ENCODE data around the gene CLN3.
"Not testable (repeated sequence)": the region's sequence is repeated elsewhere in the genome, so short reads cannot be mapped to it uniquely, and the experiment has no call there.

CLN3 gene

DNA sequence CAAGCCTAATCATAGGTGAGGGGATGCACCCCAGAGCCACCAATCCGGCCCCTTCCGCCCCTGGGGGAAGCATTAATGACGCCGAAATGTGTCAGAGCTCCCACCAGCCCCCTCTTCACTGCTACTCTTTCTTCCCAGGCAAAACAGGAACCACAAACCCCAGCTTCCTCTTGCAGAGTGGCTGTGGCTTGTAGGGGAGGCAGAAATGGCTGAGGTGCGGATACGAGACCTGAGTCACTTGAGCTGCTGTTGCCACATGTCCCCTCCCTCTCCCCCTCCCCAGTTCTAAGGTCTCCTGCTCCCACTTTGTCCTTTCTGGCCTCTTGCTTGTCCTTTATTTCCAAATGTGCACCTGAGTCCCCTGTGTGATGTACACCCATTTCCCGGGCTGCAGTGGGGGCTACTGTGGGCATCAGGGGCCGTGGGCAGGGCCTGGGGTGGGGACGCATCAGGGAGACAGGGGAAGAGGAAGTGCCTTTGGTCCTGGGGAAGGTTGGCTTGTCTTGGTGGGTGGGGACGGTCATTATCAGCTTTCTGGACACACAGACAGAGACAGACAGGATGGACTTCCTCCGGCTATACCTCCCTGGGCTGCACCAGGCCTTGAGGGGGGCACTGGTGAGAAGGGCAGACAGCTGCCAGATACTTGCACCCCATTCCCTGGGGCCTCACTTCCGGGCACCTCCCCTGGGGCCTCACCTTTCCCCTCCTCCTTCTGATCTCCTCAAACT lies 2.4 kb upstream of the CLN3 start, which contains the start of gene APOBR:
APOBR (plus strand) TSS at position 523 of the 731 bp plus-strand sequence; CDS start at position 562, 39 bp downstream.
- DNase-seq = no peak

DNA sequence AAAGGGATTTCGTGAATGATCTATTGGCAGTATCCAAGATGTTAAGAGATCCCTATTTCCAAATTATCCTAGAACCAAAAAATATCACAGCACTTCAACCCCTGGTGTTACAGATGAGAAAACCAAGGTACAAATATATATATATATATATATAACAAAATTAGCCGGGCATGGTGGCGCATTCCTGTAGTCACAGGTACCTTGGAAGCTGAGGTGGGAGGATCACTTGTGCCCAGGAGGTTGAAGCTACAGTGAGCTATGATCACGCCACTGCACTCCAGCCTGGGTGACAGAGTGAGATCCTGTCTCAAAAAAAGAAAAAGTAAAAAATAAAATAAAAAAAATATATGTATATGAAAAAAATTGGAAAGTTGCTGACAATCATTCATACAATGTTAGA lies 637 bp upstream of the CLN3 start:
- no peak for DNase-seq

DNA sequence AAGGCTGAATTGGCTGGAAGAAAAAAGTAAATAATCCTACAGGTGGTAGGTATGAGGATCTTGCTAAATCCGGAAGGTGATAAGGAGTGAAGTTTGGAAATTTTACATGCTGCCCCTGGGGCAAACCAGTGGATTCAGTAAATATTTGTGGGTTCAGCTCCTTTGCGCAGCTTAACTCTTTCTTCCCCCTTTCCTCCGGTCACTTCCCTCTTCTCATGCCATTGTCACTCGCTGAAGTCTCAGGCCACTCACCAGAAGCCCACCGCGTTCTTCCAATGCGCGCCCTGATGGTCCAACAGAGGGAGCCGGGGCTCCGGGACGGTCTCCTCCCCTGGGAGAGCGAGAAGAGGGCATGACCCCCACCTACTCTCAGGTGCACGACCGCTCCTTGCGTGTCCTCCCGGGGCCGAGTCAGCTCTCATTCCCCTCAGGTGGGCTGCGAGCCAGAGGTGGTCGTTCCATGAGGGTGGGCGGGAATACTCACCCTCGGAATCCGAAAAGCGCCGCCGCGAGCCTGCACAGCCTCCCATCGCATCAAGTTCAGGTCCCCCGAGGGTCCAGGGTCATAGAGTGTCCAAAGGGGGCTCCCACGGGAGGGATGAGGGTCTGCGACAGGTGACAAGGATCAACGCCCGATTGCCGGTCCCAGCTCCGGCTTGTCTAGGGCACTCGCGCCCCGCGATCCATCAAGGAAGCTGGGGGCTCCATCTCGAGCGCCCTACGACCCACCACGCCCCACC lies 474 bp downstream of the CLN3 start:
- no peak for DNase-seq

DNA sequence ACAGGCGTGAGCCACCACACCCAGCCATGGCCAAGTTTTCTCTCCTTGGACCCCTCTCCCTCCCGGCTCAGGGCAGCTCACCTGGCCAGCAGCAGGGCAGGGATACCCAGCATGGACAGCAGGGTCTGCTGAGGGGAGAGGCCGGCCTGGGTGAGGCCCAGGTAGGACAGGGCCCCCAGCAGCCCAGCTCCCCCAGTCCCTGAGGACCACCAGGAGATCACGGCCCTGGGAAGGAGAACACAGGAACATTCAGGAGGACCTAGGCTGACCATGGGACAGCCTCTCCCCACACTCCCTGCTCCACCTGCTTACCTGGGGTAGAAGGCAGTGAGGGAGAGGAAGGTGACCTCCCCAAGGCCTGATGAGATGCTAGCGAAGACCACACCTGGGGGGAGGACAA lies 5.6 kb downstream of the CLN3 start:
- DNase-seq = no peak

DNA sequence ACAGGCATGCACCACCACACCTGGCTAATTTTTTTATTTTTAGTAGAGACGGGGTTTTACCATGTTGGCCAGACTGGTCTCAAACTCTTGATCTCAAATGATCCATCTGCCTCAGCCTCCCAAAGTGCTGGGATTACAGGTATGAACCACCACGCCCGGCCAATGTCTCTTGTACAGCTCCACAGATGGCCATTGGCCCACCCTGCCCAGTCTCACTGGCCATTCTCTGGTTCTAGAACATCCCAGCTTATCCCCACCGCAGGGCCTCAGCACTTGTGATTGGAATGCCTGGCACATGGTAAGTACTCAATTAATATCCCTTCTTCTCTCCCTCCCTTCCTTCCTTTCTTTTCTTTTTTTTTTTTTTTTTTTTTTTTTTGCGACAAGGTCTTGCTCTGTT lies 8.5 kb downstream of the CLN3 start:
- not testable (repeated sequence) for DNase-seq

DNA sequence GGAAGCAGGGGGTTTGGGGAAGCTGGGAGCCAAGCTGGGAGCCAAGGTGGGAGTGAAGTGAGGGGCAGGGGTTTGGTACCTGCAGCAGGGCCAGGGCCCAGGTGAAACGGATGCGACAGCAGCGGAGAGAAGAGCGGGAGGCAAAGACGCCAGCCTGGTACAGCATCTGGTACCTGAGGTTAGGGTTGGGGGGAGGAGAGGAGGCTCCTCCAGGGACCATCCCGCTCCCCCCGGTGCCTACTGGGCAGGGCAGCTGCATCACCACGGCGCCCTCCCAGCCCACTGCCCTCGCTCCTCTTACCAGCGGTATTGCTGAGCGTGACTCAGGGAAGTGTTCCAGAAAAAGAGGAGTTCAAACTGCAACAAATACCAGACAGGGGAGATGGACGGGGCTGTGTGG lies 9.8 kb downstream of the CLN3 start:
- DNase-seq = no peak

DNA sequence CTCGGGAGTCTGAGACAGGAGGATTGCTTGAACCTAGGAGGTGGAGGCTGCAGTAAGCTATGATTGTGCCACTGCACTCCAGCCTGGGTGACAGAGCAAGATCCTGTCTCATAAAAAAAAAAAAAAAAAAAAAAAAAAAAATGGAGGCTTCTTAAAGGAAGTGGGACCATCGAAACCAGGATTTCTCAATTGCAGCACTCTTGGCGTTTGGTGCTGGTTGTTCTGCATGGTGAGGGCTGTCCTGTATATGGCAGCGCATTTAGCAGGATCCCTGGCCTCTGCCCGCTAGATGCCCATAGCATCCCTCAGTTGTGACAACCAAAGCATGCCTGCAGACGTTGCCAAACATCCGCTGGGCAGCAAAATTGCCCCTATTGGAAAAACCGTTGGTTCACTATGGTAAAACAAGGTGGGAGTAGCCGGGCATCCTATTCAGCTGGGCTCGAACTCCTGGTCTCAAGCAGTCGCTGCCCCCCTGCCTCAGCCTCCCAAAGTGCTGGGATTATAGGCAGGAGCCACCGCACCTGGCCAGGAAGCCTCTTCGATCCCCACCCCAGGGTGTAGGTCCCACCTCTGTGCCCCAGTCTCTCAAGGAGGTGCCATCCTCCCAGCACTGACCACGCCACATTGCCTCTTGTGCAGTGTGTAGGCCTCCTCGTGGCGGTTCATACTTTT lies 13.2 kb downstream of the CLN3 start:
- DNase-seq = no peak

DNA sequence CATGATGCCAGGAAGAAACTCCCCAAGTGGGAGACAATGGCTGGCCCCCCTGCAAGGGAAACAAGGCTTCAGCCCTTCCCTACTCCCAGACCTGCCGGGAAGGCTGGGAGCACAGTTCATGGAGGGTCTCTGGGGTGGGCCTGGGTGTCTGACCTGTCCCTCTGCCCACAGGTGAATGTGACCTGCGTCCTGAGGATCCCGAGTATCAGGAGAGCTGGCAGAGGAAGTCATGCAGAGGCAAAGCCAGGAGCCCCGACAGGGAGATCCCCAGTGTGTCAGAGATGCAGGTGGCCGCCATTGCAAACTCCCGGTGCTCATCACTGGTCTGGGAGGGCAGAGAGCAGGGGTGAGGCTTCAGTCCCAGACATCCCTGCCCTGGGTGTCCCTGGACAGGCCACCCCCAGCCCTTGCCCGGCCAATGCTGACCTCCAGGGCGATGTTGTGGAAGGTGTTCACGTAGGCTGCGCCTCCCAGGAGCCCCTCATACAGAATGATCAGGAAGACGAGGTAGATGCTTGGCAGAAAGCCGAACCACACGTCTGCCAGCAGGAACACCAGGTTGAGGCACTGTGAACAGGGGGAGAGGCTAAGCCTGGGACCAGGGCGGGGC lies 14.5 kb downstream of the CLN3 start:
- no peak for DNase-seq

DNA sequence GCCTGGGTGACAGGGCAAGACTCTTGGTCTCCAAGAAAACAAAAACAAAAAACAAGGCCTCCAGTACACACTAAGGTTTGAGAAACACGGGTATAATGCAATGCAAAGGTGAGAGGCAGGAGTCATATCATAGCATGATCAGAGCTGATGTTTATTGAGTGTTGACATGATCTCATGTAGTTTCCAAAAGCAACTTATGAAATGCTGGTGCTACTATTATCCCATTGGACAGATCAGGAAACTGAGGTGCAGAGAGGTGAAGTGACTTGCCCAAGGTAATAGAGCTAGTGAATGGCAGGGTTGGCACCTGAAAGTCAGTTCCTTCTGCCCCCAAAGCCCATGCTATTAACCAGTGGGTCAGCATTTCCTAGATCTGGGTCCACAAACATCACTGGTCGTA lies 16.7 kb downstream of the CLN3 start:
- DNase-seq = no peak

DNA sequence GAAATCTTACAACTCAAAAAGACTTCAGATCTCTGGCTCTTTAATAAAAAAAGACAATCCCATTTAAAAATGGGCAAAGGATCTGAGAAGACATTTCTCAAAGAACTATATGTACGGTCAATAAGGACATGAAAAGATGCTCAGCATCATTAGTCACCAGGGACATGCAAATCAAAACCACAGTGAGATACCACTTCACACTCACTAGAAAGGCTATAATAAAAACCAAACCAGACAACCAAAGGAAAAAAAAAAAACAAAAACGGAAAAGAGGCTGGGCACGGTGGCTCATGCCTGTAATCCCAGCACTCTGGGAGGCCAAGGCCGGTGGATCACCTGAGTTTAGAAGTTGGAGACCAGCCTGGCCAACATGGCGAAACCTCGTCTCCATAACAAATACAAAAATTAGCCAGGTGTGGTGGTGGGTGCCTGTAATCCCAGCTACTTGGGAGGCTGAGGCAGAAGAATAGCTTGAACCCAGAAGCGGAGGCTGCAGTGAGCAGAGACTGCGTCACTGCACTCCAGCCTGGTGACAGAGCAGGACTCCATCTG lies 18.1 kb downstream of the CLN3 start:
- DNase-seq = no peak

DNA sequence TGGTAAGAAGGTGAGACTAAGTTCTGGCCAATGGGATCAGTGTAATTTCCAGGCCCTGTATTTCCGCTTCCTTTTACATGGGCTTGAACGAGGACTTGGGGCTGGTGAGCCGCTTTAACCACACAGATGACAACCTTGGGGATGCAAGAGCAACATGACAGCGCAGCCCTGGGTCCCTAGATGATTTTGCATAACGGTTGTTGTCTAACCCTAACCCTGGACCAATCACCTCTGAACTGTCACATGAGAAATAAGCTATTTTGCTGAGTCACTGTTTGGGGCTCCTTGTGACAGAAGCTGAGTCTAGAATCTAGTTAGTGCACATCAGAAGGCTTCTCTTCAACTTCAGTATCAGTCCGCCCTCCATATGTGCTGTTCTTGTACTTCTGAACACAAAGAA lies 44.8 kb downstream of the CLN3 start:
- DNase-seq = not testable (repeated sequence)

DNA sequence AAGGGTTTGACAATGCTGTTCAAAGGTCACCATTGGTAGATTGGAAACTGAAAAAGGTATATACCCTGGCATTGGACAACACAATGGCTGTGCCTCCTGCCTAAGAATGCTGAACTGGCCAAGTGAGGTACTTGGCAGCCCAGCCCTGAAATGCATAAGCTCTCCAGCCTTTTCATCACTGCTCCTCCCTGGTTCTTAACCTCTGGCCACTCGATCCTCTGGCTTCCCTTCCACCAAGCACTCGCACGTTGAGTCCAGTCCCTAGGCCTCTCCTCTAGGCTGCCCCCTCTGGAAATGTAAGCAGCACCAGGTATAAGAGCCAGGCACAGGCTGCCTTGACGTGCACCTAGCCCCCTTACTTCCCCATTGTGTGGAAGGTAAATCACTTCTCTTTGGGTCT lies 45.5 kb downstream of the CLN3 start:
- not testable (repeated sequence) for DNase-seq

DNA sequence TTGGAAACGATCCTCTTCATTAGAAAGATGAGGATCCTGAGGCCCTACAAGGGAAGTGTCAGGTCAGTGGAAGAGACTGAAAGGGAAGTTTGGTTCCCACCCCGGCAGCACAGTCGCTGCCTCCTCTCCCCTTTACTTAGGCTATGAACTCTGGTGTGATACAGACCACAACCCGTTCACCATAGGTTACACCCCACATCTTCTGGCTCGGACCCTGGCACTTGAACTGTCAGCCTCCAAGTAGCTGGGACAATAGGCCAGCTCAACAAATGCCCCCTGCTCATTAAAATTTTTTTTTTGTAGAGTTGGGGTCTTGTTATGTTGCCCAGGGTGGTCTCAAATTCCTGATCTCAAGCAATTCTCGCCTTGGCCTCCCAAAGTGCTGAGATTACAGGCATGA lies 47.9 kb downstream of the CLN3 start:
- not testable (repeated sequence) for DNase-seq

DNA sequence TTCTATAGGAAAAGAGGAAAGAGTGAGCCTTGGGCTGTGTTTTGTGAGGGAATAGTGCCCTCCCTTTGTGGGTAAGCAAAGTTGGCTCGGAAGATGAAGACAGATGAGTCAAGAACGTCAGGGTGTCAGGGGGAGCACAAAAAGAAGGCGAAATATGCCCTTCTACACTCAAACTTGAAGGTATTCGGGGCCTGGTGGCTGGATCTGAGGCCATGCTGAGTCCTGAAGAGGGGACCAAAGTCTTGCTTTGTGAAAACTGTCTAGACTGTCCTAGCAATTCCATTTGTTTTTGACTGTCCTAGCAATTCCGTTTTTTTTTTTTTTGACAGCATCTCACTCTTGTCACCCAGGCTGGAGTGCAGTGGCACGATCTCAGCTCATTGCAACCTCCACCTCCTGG lies 53.0 kb downstream of the CLN3 start:
- DNase-seq = not testable (repeated sequence)

DNA sequence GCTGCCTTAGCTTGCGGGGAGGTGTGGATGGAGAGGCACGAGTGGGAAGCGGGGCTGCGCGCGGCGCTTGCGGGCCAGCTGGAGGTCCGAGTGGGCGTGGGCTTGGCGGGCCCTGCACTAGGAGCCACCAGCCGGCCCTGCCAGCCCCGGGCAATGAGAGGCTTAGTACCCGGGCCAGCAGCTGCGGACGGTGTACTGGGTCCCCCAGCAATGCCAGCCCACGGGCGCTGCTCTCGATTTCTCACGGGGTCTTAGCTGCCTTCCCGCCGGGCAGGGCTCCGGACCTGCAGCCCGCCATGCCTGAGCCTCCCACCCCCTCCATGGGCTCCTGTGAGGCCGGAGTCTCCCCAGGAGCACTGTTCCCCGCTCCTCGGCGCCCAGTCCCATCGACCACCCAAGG lies 56.5 kb downstream of the CLN3 start:
- not testable (repeated sequence) for DNase-seq

Data from left hindlimb (tissue), 1 donor.